ENCODE data around the gene GTF2E1. TPM values are rescaled to one million over a fixed set of nuclear protein-coding genes. Genes with fewer than 3 reads are reported as not detected.

The GTF2E1 gene
- polyA plus RNA-seq, 2 of the 4 experiments (the other 2 are of a cell fraction): 18.6 to 26.8 TPM

DNA sequence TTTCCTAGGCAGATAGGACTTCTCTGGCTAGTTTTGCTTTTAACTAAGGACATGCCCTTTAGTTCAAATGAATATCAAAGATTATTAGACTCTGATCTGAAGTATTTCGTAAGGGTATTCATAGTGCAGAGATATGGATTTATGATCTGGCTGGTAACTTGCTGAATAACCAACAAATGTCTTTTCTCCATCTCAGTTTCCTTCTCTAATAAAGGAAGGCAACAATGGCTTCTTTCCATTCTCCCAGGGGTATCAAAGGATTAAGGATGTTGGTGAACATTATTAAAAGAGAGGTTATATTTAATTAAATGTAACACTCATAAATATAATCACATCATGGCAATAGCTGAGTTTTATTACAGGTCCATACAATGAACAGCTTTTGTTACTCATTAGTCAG lies 86.3 kb downstream of the GTF2E1 start:
- POLR2A ChIA-PET: no interaction called here
- no peak overlapping the region for H3K4me3 ChIP-seq
- CTCF ChIA-PET: no interaction called here
- H3K4me2 ChIP-seq: no peak overlapping the region
- TF ChIP-seq SMC3 (IDR thresholded peaks at IDR 0.05) (no peak), TP53 (CRISPR knock-in tag; IDR thresholded peaks at IDR 0.05) (no peak), RCOR1 (IDR thresholded peaks at IDR 0.05; ENCODE audit: low read depth, low read length) (no peak), MYC (IDR thresholded peaks at IDR 0.05; ENCODE audit: borderline replicate concordance, low read length) (no peak), CEBPB (IDR thresholded peaks at IDR 0.05) (no peak), CBX2 (IDR thresholded peaks at IDR 0.05; ENCODE audit: borderline replicate concordance, low read depth) (no peak), HDAC2 (IDR thresholded peaks at IDR 0.05) (no peak), HOXB5 (CRISPR knock-in tag; IDR thresholded peaks at IDR 0.05) (no peak), CHD2 (IDR thresholded peaks at IDR 0.05; ENCODE audit: low read length, partially characterized antibody) (no peak), FOXS1 (CRISPR knock-in tag; IDR thresholded peaks at IDR 0.05) (no peak), EP300 (IDR thresholded peaks at IDR 0.05) (no peak)
- TF ChIP-seq, protein P1, sequence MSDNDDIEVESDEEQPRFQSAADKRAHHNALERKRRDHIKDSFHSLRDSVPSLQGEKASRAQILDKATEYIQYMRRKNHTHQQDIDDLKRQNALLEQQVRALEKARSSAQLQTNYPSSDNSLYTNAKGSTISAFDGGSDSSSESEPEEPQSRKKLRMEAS (IDR thresholded peaks at IDR 0.05): no peak
- no peak overlapping the region for H3K27ac ChIP-seq
- no peaks in the 10 kb centered on the region for H3K4me1 ChIP-seq
- H3K9me3 ChIP-seq: no peaks in the 10 kb centered on the region
- 16% methylated on average over 1 of the region's 1 CpG for WGBS (ENCODE audit: missing lambda C conversion rate)
- FAIRE-seq: no peak
- no peak for ATAC-seq
- DNase-seq (ENCODE audit: low read depth in 1 of 2, low spot score in 1 of 2): no peak

GRCh38 chr3:120831066-120831465 lies 88.5 kb downstream of the GTF2E1 start:
- no peak for FAIRE-seq
- ChIA-PET CTCF (no interaction called here), POLR2A (no interaction called here)
- Histone ChIP-seq H3K4me3 (no peak overlapping the region), H3K9me3 (no peaks in the 10 kb centered on the region), H3K27ac (no peak overlapping the region), H3K4me2 (no peak overlapping the region), H3K4me1 (no peaks in the 10 kb centered on the region)
- TF ChIP-seq CHD2 (IDR thresholded peaks at IDR 0.05; ENCODE audit: low read length, partially characterized antibody) (no peak), KDM1A (IDR thresholded peaks at IDR 0.05; ENCODE audit: low read depth) (no peak), CBX2 (IDR thresholded peaks at IDR 0.05; ENCODE audit: borderline replicate concordance, low read depth) (no peak), PBX3 (IDR thresholded peaks at IDR 0.05) (no peak), SREBF2 (IDR thresholded peaks at IDR 0.05) (no peak), HOXB13 (CRISPR knock-in tag; IDR thresholded peaks at IDR 0.05; ENCODE audit: low read depth) (no peak), RARB (CRISPR knock-in tag; IDR thresholded peaks at IDR 0.05) (no peak)
- TF ChIP-seq, protein P2, sequence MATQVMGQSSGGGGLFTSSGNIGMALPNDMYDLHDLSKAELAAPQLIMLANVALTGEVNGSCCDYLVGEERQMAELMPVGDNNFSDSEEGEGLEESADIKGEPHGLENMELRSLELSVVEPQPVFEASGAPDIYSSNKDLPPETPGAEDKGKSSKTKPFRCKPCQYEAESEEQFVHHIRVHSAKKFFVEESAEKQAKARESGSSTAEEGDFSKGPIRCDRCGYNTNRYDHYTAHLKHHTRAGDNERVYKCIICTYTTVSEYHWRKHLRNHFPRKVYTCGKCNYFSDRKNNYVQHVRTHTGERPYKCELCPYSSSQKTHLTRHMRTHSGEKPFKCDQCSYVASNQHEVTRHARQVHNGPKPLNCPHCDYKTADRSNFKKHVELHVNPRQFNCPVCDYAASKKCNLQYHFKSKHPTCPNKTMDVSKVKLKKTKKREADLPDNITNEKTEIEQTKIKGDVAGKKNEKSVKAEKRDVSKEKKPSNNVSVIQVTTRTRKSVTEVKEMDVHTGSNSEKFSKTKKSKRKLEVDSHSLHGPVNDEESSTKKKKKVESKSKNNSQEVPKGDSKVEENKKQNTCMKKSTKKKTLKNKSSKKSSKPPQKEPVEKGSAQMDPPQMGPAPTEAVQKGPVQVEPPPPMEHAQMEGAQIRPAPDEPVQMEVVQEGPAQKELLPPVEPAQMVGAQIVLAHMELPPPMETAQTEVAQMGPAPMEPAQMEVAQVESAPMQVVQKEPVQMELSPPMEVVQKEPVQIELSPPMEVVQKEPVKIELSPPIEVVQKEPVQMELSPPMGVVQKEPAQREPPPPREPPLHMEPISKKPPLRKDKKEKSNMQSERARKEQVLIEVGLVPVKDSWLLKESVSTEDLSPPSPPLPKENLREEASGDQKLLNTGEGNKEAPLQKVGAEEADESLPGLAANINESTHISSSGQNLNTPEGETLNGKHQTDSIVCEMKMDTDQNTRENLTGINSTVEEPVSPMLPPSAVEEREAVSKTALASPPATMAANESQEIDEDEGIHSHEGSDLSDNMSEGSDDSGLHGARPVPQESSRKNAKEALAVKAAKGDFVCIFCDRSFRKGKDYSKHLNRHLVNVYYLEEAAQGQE (IDR thresholded peaks at IDR 0.05): no peak
- DNase-seq (ENCODE audit: low read depth in 1 of 2, low spot score in 1 of 2): no peak
- ATAC-seq: no peak
- 55% methylated on average over 4 of the region's 4 CpGs for WGBS (ENCODE audit: missing lambda C conversion rate)

Small RNA genes lying within 50 kb of the gene (small RNA-seq; reads per million reads assigned to genes)
- gene MTCO1P29 (0 reads per million in 6 experiments), gene MTCO2P29 (0 to 0.04 (median 0) reads per million in 6 experiments)

Other genes with a start within 250 kb of the GTF2E1 start
- 204 and 239 TPM in 2 replicates for gene NDUFB4, start 146.4 kb upstream of the GTF2E1 start, polyA plus RNA-seq (2011; rRNA removed)
- 686 to 747 TPM (median 709 TPM) in 3 replicates for gene NDUFB4, start 146.4 kb upstream of the GTF2E1 start, polyA plus RNA-seq (2017; fragmentation: RNase III; extraction: RNeasy Plus Mini Kit Qiagen cat#74134 plus additional on column Dnase treatment)
- gene HGD, start 60.5 kb upstream of the GTF2E1 start, polyA plus RNA-seq (2011; rRNA removed): 101 and 141 TPM in 2 replicates
- gene HGD, start 60.5 kb upstream of the GTF2E1 start, polyA plus RNA-seq (2017; fragmentation: RNase III; extraction: RNeasy Plus Mini Kit Qiagen cat#74134 plus additional on column Dnase treatment): 35.1 to 48.8 TPM (median 46.1 TPM) in 3 replicates
- gene RABL3, start 228 bp upstream of the GTF2E1 start, polyA plus RNA-seq (2011; rRNA removed): 14.0 and 17.6 TPM in 2 replicates
- 28.2 to 31.7 TPM (median 29.0 TPM) in 3 replicates for gene RABL3, start 228 bp upstream of the GTF2E1 start, polyA plus RNA-seq (2017; fragmentation: RNase III; extraction: RNeasy Plus Mini Kit Qiagen cat#74134 plus additional on column Dnase treatment)
- 0.08 and 0.12 TPM in 2 replicates for gene STXBP5L, start 165.5 kb downstream of the GTF2E1 start, polyA plus RNA-seq (2011; rRNA removed)
- not detected in 3 replicates for gene STXBP5L, start 165.5 kb downstream of the GTF2E1 start, polyA plus RNA-seq (2017; fragmentation: RNase III; extraction: RNeasy Plus Mini Kit Qiagen cat#74134 plus additional on column Dnase treatment)

Measured in A549 (cell line).